SK-N-MC (cell line): Measurements from ENCODE around the gene APBA2.

Source experiments
- EZH2 ChIP-seq: fragments of 200-600 bp; sonication (generic); IDR thresholded peaks from one replicate; pipeline ENCODE4 v1.6.1; 2017; ENCODE audit warnings: antibody characterized with exemption
- FOXP2 ChIP-seq: optimal IDR thresholded peaks from 2 replicates; pipeline ENCODE3; 2011; ENCODE audit warnings: mild to moderate bottlenecking, moderate library complexity; ENCODE audit not compliant: insufficient read depth; ENCODE audit errors: extremely low read length, control extremely low read depth
- POLR2AphosphoS5 ChIP-seq: IDR thresholded peaks from 2 replicates; pipeline ENCODE4 v1.6.1; 2012; ENCODE audit warnings: mild to moderate bottlenecking, low read depth, low read length, borderline replicate concordance

GRCh38 chr15:28985316-28985645 is 99.5 kb downstream of the APBA2 start:
- no peak for TF ChIP-seq POLR2AphosphoS5
- TF ChIP-seq EZH2 = no peak
- TF ChIP-seq FOXP2 = no peak
